Measurements from ENCODE around the gene SGTB.

Gene SGTB, protein sequence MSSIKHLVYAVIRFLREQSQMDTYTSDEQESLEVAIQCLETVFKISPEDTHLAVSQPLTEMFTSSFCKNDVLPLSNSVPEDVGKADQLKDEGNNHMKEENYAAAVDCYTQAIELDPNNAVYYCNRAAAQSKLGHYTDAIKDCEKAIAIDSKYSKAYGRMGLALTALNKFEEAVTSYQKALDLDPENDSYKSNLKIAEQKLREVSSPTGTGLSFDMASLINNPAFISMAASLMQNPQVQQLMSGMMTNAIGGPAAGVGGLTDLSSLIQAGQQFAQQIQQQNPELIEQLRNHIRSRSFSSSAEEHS

DNA sequence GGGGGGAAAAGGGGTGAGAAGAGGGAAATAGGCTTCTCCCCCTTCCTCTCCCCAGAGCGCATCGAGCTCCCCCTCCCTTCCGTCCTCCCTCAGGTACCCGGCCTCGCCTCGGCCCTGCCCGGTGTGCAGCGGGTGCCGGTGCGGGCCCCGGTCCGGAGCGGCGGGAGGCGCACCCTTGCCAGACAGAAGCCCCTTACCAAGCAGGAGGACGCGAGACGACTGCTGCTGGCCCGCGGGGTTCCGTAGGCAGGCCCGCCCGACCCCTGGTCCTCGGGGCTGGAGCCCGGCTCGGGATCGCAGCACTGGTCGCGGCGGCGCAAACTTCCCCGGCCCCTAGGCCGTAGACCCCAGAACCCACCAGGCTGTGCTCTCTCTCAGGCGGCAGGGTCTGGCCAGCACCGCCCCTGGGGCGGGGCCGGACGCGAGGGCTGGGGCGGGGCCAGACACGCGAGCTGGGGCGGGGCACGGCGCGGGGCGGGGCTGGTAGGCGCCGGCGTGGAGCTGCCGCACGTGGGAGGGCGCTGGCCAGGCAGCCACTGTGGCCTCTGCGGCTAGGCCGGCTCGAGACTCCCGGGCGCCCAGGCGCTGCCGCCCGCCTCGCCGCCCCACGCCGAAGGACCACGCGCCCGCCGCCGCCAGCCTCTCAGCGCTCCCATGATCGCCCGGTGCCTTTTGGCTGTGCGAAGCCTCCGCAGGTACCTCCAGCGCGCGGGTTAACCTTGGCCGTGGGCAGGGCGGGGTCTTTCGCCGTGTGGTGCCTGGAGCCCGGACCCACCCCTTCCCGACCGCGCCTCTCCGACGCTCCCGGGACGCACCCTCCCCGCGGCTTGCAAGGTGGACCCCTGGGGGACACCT lies at the start of gene SGTB, which contains the start of gene NLN:
SGTB (minus strand) TSS at position 390 of the 855 bp plus-strand sequence. CDS start 1,302 bp downstream, outside the sequence.
NLN (plus strand) TSS at position 486 of the 855 bp plus-strand sequence; CDS start at position 655, 169 bp downstream.
- peak; percentile 87 for DNase-seq

DNA sequence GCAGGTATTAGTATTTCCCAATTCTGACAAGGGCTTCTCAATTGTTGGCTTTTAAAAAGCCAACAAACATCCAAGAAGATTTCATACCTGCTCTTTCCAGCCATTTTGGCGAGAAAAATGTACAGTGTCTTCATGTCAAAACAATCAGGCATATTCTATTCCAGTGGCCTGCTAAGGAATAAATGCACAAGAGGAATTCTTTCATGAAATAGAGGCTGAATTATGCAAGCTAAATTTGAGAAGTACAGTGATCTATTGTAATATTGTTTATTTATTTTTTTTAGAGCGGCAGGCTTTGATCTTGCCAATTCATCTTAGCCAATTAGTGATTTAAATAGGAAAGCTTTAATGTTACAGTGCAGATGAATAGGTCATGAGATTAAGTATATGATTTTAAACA lies 49.4 kb upstream of the SGTB start:
- no peak for DNase-seq

DNA sequence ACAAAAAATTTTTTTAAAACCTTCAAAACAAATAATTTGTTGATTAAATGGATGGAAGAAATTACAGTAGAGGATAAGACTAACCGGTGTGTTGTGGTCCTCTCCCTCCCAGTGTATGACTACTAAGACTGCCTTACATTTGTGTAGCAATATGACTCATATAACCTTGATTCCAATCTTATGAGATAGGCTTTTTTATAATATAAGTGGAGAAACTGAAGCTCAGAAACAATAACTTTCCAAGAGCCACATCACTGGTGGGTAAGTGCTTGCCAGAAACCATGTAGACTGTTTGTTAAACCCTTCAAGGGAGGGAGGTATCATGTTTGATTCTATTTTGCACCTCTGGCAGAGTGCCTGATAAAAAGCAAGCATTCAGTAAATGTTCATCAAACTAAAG lies 47.6 kb upstream of the SGTB start:
- DNase-seq, result no peak

DNA sequence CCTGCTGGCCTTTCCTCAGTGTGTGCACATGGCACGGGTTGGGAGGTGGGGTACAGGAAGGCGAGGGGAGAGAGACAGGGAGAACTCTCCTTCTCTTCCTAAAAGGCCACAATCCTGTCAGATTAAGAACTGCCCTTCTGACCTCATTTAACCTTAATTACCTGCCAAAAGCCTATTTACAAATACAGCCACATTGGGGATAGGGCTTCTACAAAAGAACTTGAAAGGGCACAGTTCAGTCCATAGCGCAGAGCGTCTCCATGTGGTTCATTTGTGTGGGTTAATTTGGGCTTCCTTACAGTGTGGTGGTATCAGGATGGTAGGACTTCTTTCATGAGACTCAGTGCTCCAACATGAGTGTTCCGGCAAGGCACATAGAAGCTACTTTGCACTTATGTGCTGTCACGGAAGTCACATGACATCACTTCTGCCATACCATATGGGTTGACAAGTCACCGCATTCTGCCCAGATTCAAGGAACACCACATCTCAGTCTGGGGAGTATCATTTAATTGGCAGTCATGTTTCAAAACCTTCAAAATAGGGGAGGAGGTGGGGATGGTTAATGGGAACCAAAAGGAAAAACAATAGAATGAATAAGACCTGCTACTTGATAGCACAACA lies 46.9 kb upstream of the SGTB start:
- DNase-seq, result no peak

DNA sequence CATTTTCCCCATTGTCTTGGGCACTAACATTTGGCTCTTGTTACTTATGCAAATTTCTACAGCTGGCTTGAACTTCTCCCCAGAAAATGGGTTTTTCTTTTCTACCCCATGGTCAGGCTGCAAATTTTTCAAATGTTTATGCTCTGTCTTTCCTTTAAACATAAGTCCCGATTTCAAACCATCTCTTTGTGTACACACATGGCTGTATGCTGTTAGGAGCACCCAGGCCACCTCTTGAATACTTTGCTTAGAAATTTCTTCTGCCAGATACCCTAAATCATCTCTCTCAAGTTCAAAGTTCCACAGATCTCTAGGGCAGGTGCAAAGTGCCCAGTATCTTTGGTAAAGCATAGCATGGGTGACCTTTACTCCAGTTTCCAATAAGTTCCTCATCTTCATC lies 45.7 kb upstream of the SGTB start:
- no peak for DNase-seq

DNA sequence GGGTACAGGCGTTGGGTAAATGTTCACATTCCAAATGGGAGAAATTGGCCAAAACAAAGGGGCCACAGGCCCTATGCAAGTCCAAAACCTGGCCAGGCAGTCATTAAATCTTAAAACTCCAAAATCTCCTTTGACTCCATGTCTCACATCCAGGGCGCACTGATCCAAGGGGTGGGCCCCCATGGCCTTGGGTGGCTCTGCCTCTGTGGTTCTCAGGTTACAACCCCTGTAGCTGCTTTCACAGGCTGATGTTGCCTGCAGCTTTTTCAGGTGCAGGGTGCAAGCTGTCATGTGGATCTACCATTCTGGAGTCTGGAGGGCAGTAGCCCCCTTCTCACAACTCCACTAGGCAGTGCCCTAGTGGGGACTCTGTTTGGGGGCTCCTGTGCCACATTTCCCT lies 44.9 kb upstream of the SGTB start:
- DNase-seq, result no peak

DNA sequence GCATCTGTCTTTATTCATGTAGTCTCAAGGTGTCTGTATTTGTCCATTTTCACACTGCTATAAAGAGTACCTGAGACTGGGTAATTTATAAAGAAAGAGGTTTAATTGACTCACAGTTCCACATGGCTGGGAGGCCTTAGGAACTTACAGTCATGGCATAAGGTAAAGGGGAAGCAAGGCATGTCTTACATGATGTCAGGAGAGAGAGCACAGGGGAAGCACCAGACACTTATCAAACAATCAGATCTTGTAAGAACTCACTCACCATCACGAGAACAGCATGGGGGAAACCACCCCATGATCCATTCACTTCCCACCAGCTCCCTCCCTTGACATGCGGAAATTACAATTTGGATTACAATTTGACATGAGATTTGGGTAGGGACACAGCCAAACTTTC lies 44.3 kb upstream of the SGTB start:
- no peak for DNase-seq

DNA sequence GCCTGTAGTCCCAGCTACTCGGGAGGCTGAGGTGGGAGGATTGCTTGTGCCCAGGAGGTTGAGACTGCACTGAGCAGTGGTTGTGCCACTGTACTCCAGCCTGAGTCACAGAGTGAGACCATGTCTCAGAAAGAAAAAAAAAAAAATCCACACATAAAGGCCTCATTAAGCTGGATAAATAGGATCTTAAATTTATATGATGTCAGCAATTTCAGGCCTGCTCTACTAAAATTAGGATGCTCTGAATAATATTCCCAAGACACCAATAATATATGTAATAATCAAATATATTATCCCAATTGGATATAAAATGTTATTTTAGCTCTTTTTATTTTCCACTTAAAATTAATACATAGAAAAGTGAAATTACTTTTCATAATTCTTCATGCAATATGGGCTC lies 43.7 kb upstream of the SGTB start:
- DNase-seq, result no peak

DNA sequence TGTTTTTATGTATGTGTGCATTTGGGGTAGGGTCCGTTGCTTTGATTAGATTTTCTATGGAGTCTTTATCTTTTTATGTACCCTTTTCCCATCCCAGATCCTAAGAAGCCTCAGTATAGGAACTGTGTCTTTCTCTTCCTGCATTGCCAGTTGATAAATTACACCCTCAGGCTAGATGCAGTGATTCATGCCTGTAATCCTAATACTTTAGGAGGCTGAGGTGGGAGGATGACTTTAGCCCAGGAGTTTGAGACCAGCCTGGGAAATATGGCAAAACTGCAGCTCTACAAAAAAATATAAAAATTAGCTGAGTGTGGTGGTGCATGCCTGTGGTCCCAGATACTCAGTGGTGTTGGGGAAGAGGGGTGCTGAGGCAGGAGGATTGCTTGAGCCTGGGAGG lies 40.3 kb upstream of the SGTB start:
- DNase-seq, result no peak

DNA sequence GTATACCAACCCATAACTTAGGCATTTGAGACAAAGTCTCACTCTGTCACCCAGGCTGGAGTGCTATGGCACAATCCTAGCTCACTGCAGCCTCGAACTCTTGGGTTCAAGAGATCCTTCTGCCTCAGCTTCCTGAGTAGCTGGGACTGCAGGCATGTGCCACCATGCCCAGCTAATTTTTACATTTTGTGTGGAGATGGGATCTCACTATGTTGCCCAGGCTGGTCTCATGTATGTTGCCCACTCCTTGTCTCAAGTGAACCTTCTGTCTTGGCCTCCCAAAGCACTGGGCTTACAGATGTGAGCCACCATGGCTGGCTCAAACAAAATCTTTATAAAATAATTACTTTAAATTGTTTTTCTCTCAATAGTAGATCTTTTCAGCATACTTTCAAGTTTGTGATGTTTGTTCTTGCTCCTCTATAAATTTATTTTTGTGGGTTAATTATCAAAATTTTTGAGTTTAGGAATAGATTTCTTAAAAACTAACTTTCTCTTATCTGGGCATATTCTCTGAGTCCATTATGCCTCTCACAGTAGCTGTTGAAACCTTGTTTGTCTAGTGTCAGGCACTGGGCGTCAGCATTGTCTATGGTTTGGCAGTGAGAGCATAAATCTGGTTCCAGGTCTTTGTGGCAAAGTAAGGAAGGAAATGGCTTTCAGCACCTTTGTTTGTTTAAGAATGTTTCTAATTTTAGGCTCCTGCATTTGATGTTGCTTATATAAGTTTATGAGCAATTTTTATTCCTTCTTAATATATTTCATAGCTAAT lies 38.8 kb upstream of the SGTB start:
- peak; percentile 75 for DNase-seq

DNA sequence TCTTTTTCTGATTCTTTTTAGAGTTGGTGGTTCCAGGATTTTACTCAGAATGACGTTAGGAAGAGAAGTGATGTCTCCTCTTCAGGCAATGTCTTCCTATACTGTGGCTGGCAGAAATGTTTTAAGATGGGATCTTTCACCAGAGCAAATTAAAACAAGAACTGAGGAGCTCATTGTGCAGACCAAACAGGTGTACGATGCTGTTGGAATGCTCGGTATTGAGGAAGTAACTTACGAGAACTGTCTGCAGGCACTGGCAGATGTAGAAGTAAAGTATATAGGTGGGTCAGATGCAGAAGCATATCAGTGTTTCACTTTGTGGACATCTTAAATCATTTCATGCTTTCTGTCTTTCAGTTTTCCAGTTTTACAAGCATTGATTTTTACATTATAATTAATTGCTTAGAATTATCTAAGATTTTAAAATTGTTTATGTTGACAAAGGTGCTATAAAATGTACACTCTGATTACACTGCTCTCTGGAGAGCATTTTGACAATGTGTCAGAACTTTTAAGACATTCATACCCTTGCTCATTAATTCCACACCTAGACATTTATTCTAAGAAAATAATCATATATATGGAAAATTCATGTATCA lies 36.7 kb upstream of the SGTB start:
- no peak for DNase-seq

DNA sequence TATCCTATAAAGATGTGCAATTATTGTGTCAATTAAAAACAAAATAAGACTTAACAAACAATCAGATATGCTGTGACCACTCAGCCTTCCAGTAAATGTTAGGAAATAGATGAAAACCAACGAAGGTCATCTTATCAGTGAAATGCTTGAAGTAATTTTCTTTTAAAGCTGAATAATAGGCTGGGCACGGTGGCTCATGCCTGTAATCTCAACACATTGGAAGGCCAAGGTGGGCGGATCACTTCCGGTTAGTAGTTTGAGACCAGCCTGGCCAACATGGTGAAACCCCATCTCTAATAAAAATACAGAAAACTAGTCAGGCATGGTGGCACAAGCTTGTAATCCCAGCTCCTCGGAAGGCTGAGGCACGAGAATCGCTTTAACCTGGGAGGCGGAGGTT lies 31.3 kb upstream of the SGTB start:
- no peak for DNase-seq

DNA sequence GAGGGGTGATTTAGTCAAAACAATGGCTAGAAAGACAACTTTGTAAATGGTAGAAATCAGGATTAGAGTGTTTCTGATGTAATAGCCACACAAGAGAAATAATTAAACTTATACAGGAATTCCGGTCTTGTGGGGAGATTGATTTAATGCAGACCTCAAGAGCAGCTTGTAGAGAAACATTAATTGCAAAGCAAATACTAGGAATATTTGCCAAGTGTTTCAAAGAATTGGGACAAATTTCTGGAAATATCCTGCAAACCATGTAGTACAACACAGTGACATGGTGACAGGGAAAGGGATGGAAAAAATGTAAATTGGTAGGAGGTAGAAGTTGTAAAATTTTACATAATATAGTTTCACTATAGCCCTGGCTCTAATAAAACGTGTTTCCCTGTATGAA lies 29.0 kb upstream of the SGTB start:
- no peak for DNase-seq

DNA sequence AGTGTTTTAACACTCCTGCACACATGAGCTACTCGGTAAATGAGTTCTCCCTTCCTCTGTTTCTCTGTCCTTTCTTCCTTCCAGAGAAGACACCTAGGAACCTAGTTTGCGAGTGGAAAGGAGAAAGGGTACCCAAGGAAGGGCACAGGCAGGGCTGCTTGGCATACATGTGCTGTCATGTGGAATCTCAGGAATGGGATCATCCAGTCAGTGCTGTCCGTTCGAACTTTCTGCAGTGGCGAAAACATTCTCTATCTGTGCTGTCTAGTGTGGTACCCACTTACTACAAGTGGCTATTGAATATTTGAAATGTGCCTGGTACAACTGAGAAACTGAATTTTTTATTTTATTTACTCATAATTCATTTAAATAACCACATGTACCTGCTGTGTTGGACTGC lies 28.0 kb upstream of the SGTB start:
- DNase-seq, result no peak

DNA sequence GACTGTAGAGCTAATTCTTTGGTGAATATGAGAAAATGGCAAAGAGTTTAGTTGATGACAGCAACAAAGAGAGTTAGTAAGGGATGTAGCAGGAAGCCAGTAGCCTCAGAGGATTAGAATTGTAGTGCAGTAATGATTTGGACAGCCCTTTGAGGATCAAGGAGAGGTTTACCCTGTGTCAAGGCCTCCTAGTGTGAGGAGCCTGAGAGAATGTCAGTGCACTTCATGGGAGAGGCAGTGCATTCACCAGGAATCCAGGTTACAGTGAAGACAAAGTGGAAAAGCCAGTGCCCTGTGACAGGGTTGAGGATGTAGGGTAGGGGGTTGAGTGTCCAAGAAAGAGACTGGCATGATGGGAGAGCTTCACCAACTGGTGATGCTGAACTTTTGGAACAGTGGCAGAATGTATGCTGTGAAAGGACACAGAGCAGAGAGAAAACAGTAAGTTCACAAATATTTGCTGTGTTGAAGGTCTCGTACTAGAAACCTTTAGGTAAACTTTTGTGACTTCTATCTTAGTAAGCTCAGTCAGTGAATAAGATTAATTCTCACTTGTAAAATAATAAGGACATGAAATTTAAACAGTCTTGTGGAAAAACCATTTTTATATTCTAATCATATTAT lies 27.4 kb upstream of the SGTB start:
- no peak for DNase-seq

DNA sequence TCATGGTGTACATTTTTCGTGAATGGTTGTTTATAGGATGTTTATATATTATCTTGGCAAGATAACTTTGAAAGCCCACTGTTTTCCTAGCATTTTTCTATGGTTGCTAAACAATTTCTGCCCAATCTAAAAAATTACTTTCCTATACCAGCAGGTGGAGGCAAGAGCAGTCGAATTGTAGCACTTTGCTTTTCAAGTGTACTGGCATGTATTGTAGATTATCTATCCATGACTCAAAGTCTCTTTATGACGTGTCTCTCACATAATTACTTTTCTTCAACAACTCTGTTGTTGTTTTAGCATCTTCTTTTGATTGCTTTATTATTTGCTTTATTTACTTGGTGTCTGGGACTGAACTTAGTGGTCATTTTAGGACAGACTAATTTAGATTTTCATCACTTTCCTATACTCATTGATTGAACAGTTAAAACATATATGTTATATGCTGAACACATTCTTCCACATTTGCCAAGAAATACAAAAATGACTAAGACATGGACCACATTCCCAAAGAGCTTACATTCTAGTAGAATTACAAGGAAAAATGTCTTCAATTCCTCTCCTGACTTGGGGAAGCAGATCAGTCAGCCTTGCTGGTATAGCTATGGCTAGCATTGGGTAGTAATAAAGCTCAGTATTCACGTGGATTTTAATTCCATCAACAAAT lies 20.8 kb upstream of the SGTB start:
- DNase-seq, result peak; percentile 36

DNA sequence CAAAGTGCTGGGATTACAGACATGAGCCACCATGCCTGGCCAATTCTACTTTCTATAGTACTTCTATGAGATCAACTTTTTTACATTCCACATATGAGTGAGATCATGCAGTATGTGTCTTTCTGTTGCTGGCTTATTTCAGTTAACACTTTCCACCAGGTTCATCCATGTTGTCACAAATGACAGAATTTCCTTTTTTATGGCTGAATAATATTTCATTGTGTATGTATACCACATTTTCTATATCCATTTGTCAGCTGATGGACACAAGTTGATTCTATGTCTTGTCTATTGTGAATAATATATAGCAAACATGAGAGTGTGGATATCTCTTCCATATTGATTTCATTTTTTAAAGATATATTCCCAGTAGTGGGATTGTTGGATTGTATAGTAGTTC lies 17.3 kb upstream of the SGTB start:
- DNase-seq, result no peak

DNA sequence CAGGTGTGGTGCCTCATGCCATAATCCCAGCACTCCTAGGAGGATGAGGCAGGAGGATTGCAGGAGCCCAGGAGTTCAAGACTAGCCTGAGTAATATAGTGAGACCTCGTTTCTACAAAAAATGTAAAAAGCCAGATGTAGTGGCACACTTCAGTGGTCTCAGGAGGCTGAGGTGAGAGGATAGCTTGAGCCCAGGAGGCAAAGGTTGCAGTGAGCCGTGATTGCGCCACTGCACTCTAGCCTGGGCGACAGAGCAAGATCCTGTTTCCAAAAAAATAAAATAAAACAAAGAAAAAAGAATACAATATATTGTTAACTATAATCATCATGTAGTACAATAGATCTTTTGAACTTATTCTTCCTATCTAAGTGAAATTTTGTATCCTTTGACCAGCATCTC lies 16.4 kb upstream of the SGTB start:
- no peak for DNase-seq

DNA sequence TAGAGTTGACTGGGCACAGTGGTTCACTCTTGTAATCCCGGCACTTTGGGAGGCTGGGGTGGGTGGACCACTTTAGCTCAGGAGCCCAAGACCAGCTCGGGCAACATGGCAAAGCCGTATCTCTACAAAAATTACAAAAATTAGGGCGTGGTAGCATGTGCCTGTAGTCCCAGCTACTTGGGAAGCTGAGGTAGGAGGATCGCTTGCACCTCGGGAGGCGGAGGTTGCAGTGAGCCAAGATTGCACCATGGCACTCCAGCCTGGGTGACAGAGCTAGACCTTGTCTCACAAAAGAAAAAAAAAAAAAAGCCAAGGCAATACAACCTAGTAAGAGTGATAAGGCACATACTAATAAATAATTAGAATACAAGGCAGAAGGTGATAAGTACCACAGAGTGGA lies 15.9 kb upstream of the SGTB start:
- no peak for DNase-seq

DNA sequence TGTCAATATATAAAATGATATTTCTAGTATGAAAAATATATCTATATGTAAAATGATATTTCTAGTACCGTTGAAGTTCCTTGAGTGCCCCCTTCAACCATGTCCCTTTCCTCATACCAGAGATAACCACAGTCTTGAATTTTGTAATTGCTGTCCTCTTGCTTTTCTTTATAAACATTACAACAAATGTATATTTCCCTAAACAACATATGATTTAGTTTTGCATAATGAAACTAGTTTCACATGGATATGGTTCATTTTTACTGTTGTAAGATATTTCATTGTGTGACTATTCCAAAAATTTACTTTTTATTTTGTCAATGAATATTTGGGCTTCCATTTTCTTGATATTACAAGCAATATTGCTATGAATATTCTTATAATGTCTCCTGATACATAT lies 14.1 kb upstream of the SGTB start:
- DNase-seq, result no peak

DNA sequence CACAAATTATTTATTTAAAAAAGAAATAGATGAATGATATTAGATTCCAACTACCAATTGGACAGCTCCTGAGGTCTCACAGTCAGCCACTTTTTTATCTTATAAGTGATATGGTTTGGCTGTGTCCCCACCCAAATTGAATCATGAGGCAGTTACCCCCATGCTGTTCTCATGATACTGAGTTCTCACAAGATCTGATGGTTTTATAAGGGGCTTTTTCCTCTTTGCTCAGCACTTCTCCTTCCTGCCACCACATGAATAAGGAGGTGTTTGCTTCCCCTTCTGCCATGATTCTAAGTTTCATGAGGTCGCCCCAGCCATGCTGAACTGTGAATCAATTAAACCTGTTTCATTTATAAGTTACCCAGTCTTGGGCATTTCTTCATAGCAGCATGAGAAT lies 13.0 kb upstream of the SGTB start:
- peak; percentile 2 for DNase-seq

All from CD4-positive, alpha-beta T cell treated with Interleukin-12 subunit alpha and Interleukin-12 subunit beta, for 1 hour (primary cell).